HepG2 (cell line): ENCODE data around the gene LRBA. TPM values are rescaled to one million over a fixed set of nuclear protein-coding genes. Genes with fewer than 3 reads are reported as not detected.

Source experiments
- ATAC-seq: fragments of 200-7000 bp; cut with Tn5 transposase; 3 replicates; pipeline ENCODE4 v1.9.1; 2020; ENCODE audit warnings: mild to moderate bottlenecking, moderate library complexity
- BruUV-seq: library from RNA; stranded (reverse); fragments of 400-500 nt; replicated peaks from 2 replicates; lab custom pipeline; 2021; lab: Mats Ljungman, UMichigan
- CTCF ChIA-PET: fragments of 300-600 bp; formaldehyde crosslinking; extraction: SDS; loops from one replicate; lab custom pipeline; 2021; ENCODE audit warnings: low total read pairs, inconsistent platforms, low intra/inter-chr PET ratio; lab: Yijun Ruan, JAX
- POLR2A ChIA-PET: fragments of 350-600 bp; sonication (Branson Sonifier 250); formaldehyde crosslinking; loops from one replicate; lab custom pipeline; 2020; ENCODE audit warnings: antibody characterized with exemption, inconsistent platforms; lab: Yijun Ruan, JAX
- DNase-seq: peaks from one replicate; pipeline ENCODE4 v3.0.0-alpha.2; 2015; ENCODE audit warnings: low spot score
- FAIRE-seq: peaks from 3 replicates; lab custom pipeline; 2011; peaks lifted over from hg19 to GRCh38; lab: Jason Lieb, UNC
- H2AFZ ChIP-seq: one replicate; pipeline ENCODE4 v1.6.1; 2011; ENCODE audit warnings: low read length, inconsistent platforms
- H3K27ac ChIP-seq: fragments of 300-600 bp; 3 replicates; pipeline ENCODE4 v1.8.0; 2011; ENCODE audit warnings: mixed run types, mild to moderate bottlenecking, mixed read lengths, low read length, inconsistent platforms; ENCODE audit not compliant: insufficient read depth; ENCODE audit errors: extremely low read length
- H3K27me3 ChIP-seq, 2 experiments: fragments of 200-600 bp in 1 of 2; 2 replicates in 1 of 2; 3 replicates in 1 of 2; pipeline versions ENCODE4 v1.6.0 to v1.8.0; 2011; ENCODE audit warnings: low read length in 2 of 2, mild to moderate bottlenecking in 2 of 2, moderate library complexity in 2 of 2, inconsistent platforms in 1 of 2; ENCODE audit not compliant: insufficient read depth in 2 of 2, control insufficient read depth in 1 of 2
- H3K36me3 ChIP-seq, 2 experiments: fragments of 200-600 bp in 1 of 2; replicated peaks in 1 of 2; 2 replicates in 1 of 2; 3 replicates in 1 of 2; pipeline versions ENCODE4 v1.5.1 to v1.8.0; 2011; ENCODE audit warnings: low read length in 2 of 2, inconsistent platforms in 1 of 2; ENCODE audit not compliant: insufficient read depth in 2 of 2, control insufficient read depth in 1 of 2
- H3K4me1 ChIP-seq: 2 replicates; pipeline ENCODE4 v1.5.1; 2012; ENCODE audit warnings: low read length, inconsistent platforms; ENCODE audit not compliant: insufficient read depth
- H3K4me2 ChIP-seq: 2 replicates; pipeline ENCODE4 v1.6.0; 2011; ENCODE audit warnings: low read depth, low read length, inconsistent platforms
- H3K4me3 ChIP-seq, 3 experiments: fragments of 200-600 bp in 1 of 3; sonication (generic), shearing (Covaris generic) in 1 of 3; replicated peaks in 1 of 3; 2 replicates each; pipeline ENCODE4 v1.5.1; 2011 to 2016; ENCODE audit warnings: low read length in 3 of 3, inconsistent platforms in 2 of 3, low read depth in 2 of 3, mild to moderate bottlenecking in 2 of 3, control low read depth in 1 of 3, mixed read lengths in 1 of 3; ENCODE audit not compliant: insufficient read depth in 1 of 3
- H3K79me2 ChIP-seq: one replicate; pipeline ENCODE4 v1.6.1; 2011; ENCODE audit warnings: low read length, inconsistent platforms; ENCODE audit not compliant: insufficient read depth
- H3K9ac ChIP-seq: 2 replicates; pipeline ENCODE4 v1.6.0; 2011; ENCODE audit warnings: mild to moderate bottlenecking, low read depth, low read length, inconsistent platforms; ENCODE audit not compliant: insufficient read depth
- H3K9me3 ChIP-seq: 2 replicates; pipeline ENCODE4 v1.5.1; 2012; ENCODE audit warnings: mild to moderate bottlenecking, low read length
- H4K20me1 ChIP-seq: 2 replicates; pipeline ENCODE4 v1.6.0; 2011; ENCODE audit warnings: inconsistent platforms, mild to moderate bottlenecking, low read length, moderate library complexity; ENCODE audit not compliant: insufficient read depth
- CHCHD3 ChIP-seq: sonication (generic); formaldehyde crosslinking; IDR thresholded peaks from 2 replicates; pipeline ENCODE4 v1.8.0; 2022; ENCODE audit warnings: mild to moderate bottlenecking, missing genetic modification reagents, moderate library complexity
- EED ChIP-seq: sonication (generic); formaldehyde crosslinking; IDR thresholded peaks from 2 replicates; pipeline ENCODE4 v1.5.0; 2020; ENCODE audit warnings: mild to moderate bottlenecking, missing genetic modification reagents
- GABPB1 ChIP-seq: IDR thresholded peaks from 2 replicates; pipeline ENCODE4 v1.6.1; 2016; ENCODE audit warnings: mild to moderate bottlenecking, missing genetic modification reagents, moderate library complexity, missing compliant biosample characterization
- GATAD2A ChIP-seq: IDR thresholded peaks from 2 replicates; pipeline ENCODE4 v1.6.1; 2016
- JDP2 ChIP-seq: sonication (generic); formaldehyde crosslinking; IDR thresholded peaks from 2 replicates; pipeline ENCODE4 v1.8.1; 2022; ENCODE audit warnings: missing genetic modification reagents, borderline replicate concordance
- MAFK ChIP-seq, 2 experiments: IDR thresholded peaks in 1 of 2; conservative IDR thresholded peaks in 1 of 2; 2 replicates each; pipeline ENCODE4 v1.6.1; 2011; ENCODE audit warnings: improper control_type of control experiment in 2 of 2, low read length in 2 of 2
- MLLT10 ChIP-seq: sonication (generic); formaldehyde crosslinking; IDR thresholded peaks from 2 replicates; pipeline ENCODE4 v1.4.0; 2020; ENCODE audit warnings: missing genetic modification reagents
- NR2F6 ChIP-seq, 2 experiments: IDR thresholded peaks; 2 replicates each; pipeline ENCODE4 v1.6.1; 2016; ENCODE audit warnings: antibody characterized with exemption in 1 of 2, mild to moderate bottlenecking in 1 of 2
- SOX13 ChIP-seq, 3 experiments: fragments of 450-650 bp in 1 of 3; sonication (generic) in 1 of 3; formaldehyde crosslinking in 1 of 3; IDR thresholded peaks in 2 of 3; conservative IDR thresholded peaks in 1 of 3; 2 replicates each; pipeline versions ENCODE4 v1.5.0 to v1.6.1; 2016 to 2020; ENCODE audit warnings: antibody characterized with exemption in 1 of 3, mild to moderate bottlenecking in 1 of 3, missing compliant biosample characterization in 1 of 3, missing genetic modification reagents in 1 of 3, moderate library complexity in 1 of 3
- ZBTB42 ChIP-seq: sonication (generic); formaldehyde crosslinking; IDR thresholded peaks from 2 replicates; pipeline ENCODE4 v1.5.0; 2020; ENCODE audit warnings: mild to moderate bottlenecking, missing genetic modification reagents
- ZFP37 ChIP-seq: sonication (generic); formaldehyde crosslinking; IDR thresholded peaks from 2 replicates; pipeline ENCODE4 v1.4.0; 2020; ENCODE audit warnings: missing genetic modification reagents, borderline replicate concordance
- ZKSCAN5 ChIP-seq: sonication (generic); formaldehyde crosslinking; IDR thresholded peaks from 2 replicates; pipeline ENCODE4 v1.5.1; 2020; ENCODE audit warnings: mild to moderate bottlenecking, missing genetic modification reagents
- ZNF10 ChIP-seq: sonication (generic); formaldehyde crosslinking; IDR thresholded peaks from 2 replicates; pipeline ENCODE4 v1.4.0; 2020; ENCODE audit warnings: mild to moderate bottlenecking, low read depth, missing genetic modification reagents, borderline replicate concordance
- ZSCAN25 ChIP-seq: sonication (generic); formaldehyde crosslinking; IDR thresholded peaks from 2 replicates; pipeline ENCODE4 v1.8.0; 2022; ENCODE audit warnings: mild to moderate bottlenecking, missing genetic modification reagents
- WGBS: methylation state at CpG from one replicate; pipeline ENCODE4 v1.1.6; 2017; ENCODE audit warnings: low lambda C conversion rate; 5-methylcytosine and 5-hydroxymethylcytosine counted together
- in situ Hi-C: cut with HindIII; loops from 2 replicates; pipeline ENCODE4 v1.10.0; 2017; ENCODE audit warnings: low pct_unique_long_range_greater_than_20kb; ENCODE audit not compliant: extremely low pct_ligation_motif_present
- intact Hi-C: fragments of 100-400 bp; cut with micrococcal nuclease; formaldehyde crosslinking; loops from one replicate; pipeline ENCODE4 v1.10.0; 2022; ENCODE audit not compliant: unreplicated experiment
- polyA plus RNA-seq, 8 experiments: library from polyadenylated mRNA; depleted of rRNA in 3 of 8; stranded (reverse) in 7 of 8; unstranded in 1 of 8; fragments of >200 nt; fragmentation: Illumina TruSeq in 4 of 8; extraction: Trizol in 4 of 8; gene quantifications; 2 replicates each; pipeline versions ENCODE4 v1.2.1 to v1.2.3, GENCODE V29; 2011 to 2016; ENCODE audit warnings: low read depth in 4 of 8, missing spikeins in 1 of 8, mixed read lengths in 1 of 8; ENCODE audit not compliant: insufficient read depth in 1 of 8
- total RNA-seq, 5 experiments: library from RNA; depleted of rRNA; stranded (reverse); fragments of >200 nt; fragmentation: Illumina TruSeq; extraction: Trizol; gene quantifications; 2 replicates each; pipeline ENCODE4 v1.2.3, GENCODE V29; 2016; ENCODE audit warnings: low read depth in 1 of 5
- TF ChIP-seq, protein P1 (sequence below): sonication (generic); formaldehyde crosslinking; conservative IDR thresholded peaks from 2 replicates; pipeline ENCODE4 v1.8.0; 2022; ENCODE audit warnings: low read depth, missing genetic modification reagents
- TF ChIP-seq, protein P2 (sequence below): sonication (generic); formaldehyde crosslinking; IDR thresholded peaks from 2 replicates; pipeline ENCODE4 v1.8.0; 2022; ENCODE audit warnings: mild to moderate bottlenecking, missing genetic modification reagents; ENCODE audit not compliant: insufficient replicate concordance
- TF ChIP-seq, protein P3 (sequence below): sonication (generic); formaldehyde crosslinking; conservative IDR thresholded peaks from 2 replicates; pipeline ENCODE4 v1.4.0; 2020; ENCODE audit warnings: missing genetic modification reagents
- TF ChIP-seq, protein P4 (sequence below): sonication (generic); formaldehyde crosslinking; IDR thresholded peaks from 2 replicates; pipeline ENCODE4 v1.4.0; 2020; ENCODE audit warnings: mild to moderate bottlenecking, missing genetic modification reagents, borderline replicate concordance

LRBA gene
- total and polyA plus RNA-seq, 2 of the 13 experiments (the other 11 are each of a cell fraction or from before 2014, with no cell fraction given): 21.0 to 37.2 TPM

DNA sequence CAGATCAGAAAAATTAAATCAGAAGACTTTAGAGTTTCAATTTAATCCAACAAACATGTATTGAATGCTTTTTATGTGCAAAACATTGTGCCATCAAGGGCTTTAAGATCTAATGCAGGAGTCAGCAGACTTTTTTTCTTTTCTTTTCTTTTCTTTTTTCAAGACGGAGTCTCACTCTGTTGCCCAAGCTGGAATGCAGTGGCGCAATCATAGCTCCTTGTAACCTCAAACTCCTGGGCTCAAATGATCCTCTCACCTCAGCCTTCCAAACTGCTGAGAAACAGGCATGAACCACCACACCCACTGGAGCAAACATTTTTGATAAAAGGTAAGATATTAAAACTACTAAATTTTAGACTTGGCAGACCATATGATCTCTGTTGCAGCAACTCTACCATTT, 24.6 kb upstream of the LRBA start:
- no peak for ATAC-seq
- Histone ChIP-seq H3K9me3 (no peaks in the 10 kb centered on the region), H3K4me3 (no peak overlapping the region), H3K27me3 (no peaks in the 10 kb centered on the region; a peak in 1 of 5 replicates), H3K4me2 (no peak overlapping the region), H3K9ac (no peak overlapping the region), H4K20me1 (no peaks in the 10 kb centered on the region), H2AFZ (no peak overlapping the region), H3K36me3 (no peaks in the 10 kb centered on the region), H3K79me2 (no peaks in the 10 kb centered on the region), H3K27ac (no peak overlapping the region), H3K4me1 (peaks cover 35% of the 10 kb centered on the region)
- FAIRE-seq: no peak
- intact Hi-C loops (no loop called here), in situ Hi-C loops (no loop called here)
- no peak for DNase-seq
- no TSS peak for BruUV-seq
- CTCF ChIA-PET: no interaction called here
- TF ChIP-seq GATAD2A (CRISPR knock-in tag) (no peak), ZFP37 (CRISPR knock-in tag) (no peak), GABPB1 (no peak), ZKSCAN5 (CRISPR knock-in tag) (no peak), ZNF10 (CRISPR knock-in tag) (no peak), SOX13 (IDR thresholded peaks at IDR 0.05) (no peak), SOX13 (CRISPR knock-in tag; conservative IDR thresholded peaks at IDR 0.05 in 1 of 2, IDR thresholded peaks at IDR 0.05 in 1 of 2) (no peak), JDP2 (CRISPR knock-in tag) (no peak), NR2F6 (IDR thresholded peaks at IDR 0.05) (no peak), NR2F6 (CRISPR knock-in tag; IDR thresholded peaks at IDR 0.05) (no peak), EED (CRISPR knock-in tag) (no peak), MLLT10 (CRISPR knock-in tag) (no peak), CHCHD3 (CRISPR knock-in tag) (no peak), ZBTB42 (CRISPR knock-in tag) (no peak), MAFK (conservative IDR thresholded peaks at IDR 0.05 in 1 of 2, IDR thresholded peaks at IDR 0.05 in 1 of 2; ENCODE audit: low read length in 2 of 2) (no peak), ZSCAN25 (CRISPR knock-in tag) (no peak)
- TF ChIP-seq, protein P1, sequence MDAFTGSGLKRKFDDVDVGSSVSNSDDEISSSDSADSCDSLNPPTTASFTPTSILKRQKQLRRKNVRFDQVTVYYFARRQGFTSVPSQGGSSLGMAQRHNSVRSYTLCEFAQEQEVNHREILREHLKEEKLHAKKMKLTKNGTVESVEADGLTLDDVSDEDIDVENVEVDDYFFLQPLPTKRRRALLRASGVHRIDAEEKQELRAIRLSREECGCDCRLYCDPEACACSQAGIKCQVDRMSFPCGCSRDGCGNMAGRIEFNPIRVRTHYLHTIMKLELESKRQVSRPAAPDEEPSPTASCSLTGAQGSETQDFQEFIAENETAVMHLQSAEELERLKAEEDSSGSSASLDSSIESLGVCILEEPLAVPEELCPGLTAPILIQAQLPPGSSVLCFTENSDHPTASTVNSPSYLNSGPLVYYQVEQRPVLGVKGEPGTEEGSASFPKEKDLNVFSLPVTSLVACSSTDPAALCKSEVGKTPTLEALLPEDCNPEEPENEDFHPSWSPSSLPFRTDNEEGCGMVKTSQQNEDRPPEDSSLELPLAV (CRISPR knock-in tag): no peak
- TF ChIP-seq, protein P2, sequence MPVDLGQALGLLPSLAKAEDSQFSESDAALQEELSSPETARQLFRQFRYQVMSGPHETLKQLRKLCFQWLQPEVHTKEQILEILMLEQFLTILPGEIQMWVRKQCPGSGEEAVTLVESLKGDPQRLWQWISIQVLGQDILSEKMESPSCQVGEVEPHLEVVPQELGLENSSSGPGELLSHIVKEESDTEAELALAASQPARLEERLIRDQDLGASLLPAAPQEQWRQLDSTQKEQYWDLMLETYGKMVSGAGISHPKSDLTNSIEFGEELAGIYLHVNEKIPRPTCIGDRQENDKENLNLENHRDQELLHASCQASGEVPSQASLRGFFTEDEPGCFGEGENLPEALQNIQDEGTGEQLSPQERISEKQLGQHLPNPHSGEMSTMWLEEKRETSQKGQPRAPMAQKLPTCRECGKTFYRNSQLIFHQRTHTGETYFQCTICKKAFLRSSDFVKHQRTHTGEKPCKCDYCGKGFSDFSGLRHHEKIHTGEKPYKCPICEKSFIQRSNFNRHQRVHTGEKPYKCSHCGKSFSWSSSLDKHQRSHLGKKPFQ (CRISPR knock-in tag): no peak
- TF ChIP-seq, protein P3, sequence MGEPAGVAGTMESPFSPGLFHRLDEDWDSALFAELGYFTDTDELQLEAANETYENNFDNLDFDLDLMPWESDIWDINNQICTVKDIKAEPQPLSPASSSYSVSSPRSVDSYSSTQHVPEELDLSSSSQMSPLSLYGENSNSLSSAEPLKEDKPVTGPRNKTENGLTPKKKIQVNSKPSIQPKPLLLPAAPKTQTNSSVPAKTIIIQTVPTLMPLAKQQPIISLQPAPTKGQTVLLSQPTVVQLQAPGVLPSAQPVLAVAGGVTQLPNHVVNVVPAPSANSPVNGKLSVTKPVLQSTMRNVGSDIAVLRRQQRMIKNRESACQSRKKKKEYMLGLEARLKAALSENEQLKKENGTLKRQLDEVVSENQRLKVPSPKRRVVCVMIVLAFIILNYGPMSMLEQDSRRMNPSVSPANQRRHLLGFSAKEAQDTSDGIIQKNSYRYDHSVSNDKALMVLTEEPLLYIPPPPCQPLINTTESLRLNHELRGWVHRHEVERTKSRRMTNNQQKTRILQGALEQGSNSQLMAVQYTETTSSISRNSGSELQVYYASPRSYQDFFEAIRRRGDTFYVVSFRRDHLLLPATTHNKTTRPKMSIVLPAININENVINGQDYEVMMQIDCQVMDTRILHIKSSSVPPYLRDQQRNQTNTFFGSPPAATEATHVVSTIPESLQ (CRISPR knock-in tag): no peak
- TF ChIP-seq, protein P4, sequence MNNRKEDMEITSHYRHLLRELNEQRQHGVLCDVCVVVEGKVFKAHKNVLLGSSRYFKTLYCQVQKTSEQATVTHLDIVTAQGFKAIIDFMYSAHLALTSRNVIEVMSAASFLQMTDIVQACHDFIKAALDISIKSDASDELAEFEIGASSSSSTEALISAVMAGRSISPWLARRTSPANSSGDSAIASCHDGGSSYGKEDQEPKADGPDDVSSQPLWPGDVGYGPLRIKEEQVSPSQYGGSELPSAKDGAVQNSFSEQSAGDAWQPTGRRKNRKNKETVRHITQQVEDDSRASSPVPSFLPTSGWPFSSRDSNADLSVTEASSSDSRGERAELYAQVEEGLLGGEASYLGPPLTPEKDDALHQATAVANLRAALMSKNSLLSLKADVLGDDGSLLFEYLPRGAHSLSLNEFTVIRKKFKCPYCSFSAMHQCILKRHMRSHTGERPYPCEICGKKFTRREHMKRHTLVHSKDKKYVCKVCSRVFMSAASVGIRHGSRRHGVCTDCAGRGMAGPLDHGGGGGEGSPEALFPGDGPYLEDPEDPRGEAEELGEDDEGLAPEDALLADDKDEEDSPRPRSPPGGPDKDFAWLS: no peak
- POLR2A ChIA-PET: no interaction called here
- WGBS: 66% methylated on average over 2 of the region's 2 CpGs
